HFFc6 (cell line): ENCODE data around the gene TOR1A. TPM values are rescaled to one million over a fixed set of nuclear protein-coding genes. Genes with fewer than 3 reads are reported as not detected.
A peak's percentile ranks its signal among the peaks of the same experiment; 100 is the strongest.

ENCODE experiments used
- DNase-seq: peaks from one replicate; pipeline ENCODE4 v3.0.0-alpha.2; 2018
- H3K27ac Mint-ChIP-seq: 2 replicates; pipeline ENCODE4 v1.8.0; 2020; ENCODE audit warnings: mild to moderate bottlenecking, mixed read lengths
- H3K27me3 Mint-ChIP-seq: 2 replicates; pipeline ENCODE4 v1.8.0; 2021; ENCODE audit warnings: mild to moderate bottlenecking, moderate library complexity, mixed read lengths; ENCODE audit not compliant: insufficient read depth
- H3K36me3 Mint-ChIP-seq: 2 replicates; pipeline ENCODE4 v1.8.0; 2021; ENCODE audit warnings: low read depth, mixed read lengths
- H3K4me1 Mint-ChIP-seq: 2 replicates; pipeline ENCODE4 v1.8.0; 2020; ENCODE audit warnings: low read depth, mixed read lengths
- H3K4me3 Mint-ChIP-seq: 2 replicates; pipeline ENCODE4 v1.8.0; 2020; ENCODE audit warnings: mild to moderate bottlenecking, moderate library complexity, mixed read lengths
- H3K9me3 Mint-ChIP-seq: 2 replicates; pipeline ENCODE4 v1.8.0; 2020; ENCODE audit warnings: mild to moderate bottlenecking, mixed read lengths
- CTCF ChIP-seq: fragments of 200-600 bp; sonication (generic); IDR thresholded peaks from 2 replicates; pipeline ENCODE4 v1.5.0; 2021; ENCODE audit warnings: antibody characterized with exemption, mild to moderate bottlenecking
- microRNA-seq: library from miRNA; unstranded; fragments of <30 nt; microRNA quantifications from one replicate; pipeline ENCODE4, GENCODE V29; 2019
- total RNA-seq, 6 experiments: library from RNA; stranded (reverse); fragmentation: NEBNext Ultra II Directional; extraction: Animal tissue kit (Norgen Biotek cat#: 25700); gene quantifications; 2 replicates in 1 of 6; 3 replicates in 5 of 6; pipeline ENCODE4 v1.2.3, GENCODE V29; 2021

The TOR1A gene
- total RNA-seq, 6 experiments from 2014 or later = 59.1 to 70.5 (median 67.1) TPM

- Mint-ChIP-seq H3K36me3 (no peaks in the 10 kb centered on the region), H3K27me3 (peaks cover 6% of the 10 kb centered on the region), H3K9me3 (no peaks in the 10 kb centered on the region), H3K4me3 (no peak overlapping the region), H3K4me1 (peaks cover 29% of the 10 kb centered on the region), H3K27ac (no peak overlapping the region)
- no peak for DNase-seq
- TF ChIP-seq CTCF = no peak
These were observed 58.1 kb downstream of the TOR1A start for GRCh38 chr9:129765764-129766317.

- H3K4me1 Mint-ChIP-seq = peaks cover 39% of the 10 kb centered on the region
- H3K36me3 Mint-ChIP-seq = no peaks in the 10 kb centered on the region
- peak overlapping the region; percentile 77 for H3K4me3 Mint-ChIP-seq
- H3K27me3 Mint-ChIP-seq = peaks cover 4% of the 10 kb centered on the region
- peak overlapping the region; percentile 99 for H3K27ac Mint-ChIP-seq
- no peaks in the 10 kb centered on the region for H3K9me3 Mint-ChIP-seq
- peak; percentile 18 for DNase-seq
- no peak for TF ChIP-seq CTCF
These were observed 60.7 kb downstream of the TOR1A start for GRCh38 chr9:129762985-129763926.

Small RNA genes within 50 kb of the gene (microRNA-seq; reads per million reads assigned to microRNA genes)
- gene MIR6855 = not detected

Other genes starting within 250 kb of the TOR1A start
- under 1 TPM in 2 of 6 experiments, not detected in 4; 0.14 to 0.20 TPM for gene C9orf50, start 203.0 kb downstream of the TOR1A start, total RNA-seq
- gene NTMT1, start 198.0 kb downstream of the TOR1A start, total RNA-seq = 10 to 100 TPM; 81.6 to 90.0 (median 87.7) TPM
- 10 to 100 TPM; 28.9 to 33.1 (median 30.6) TPM for gene ASB6, start 182.0 kb downstream of the TOR1A start, total RNA-seq
- gene PRRX2, start 158.5 kb downstream of the TOR1A start, total RNA-seq = 100 to 1,000 TPM in 4 of 6 experiments, 10 to 100 TPM in 2; 34.0 to 113 (median 102) TPM
- 10 to 100 TPM; 11.3 to 29.6 (median 26.0) TPM for gene PTGES, start 71.1 kb downstream of the TOR1A start, total RNA-seq
- 10 to 100 TPM; 31.6 to 43.1 (median 36.1) TPM for gene TOR1B, start 21.0 kb downstream of the TOR1A start, total RNA-seq
- 10 to 100 TPM; 42.8 to 52.7 (median 48.5) TPM for gene C9orf78, start 11.1 kb upstream of the TOR1A start, total RNA-seq
- 10 to 100 TPM; 24.1 to 35.4 (median 26.2) TPM for gene USP20, start 11.3 kb upstream of the TOR1A start, total RNA-seq
- gene FNBP1, start 219.1 kb upstream of the TOR1A start, total RNA-seq = 10 to 100 TPM; 34.7 to 40.6 (median 35.5) TPM
- 10 to 100 TPM; 44.9 to 51.2 (median 48.5) TPM for gene GPR107, start 229.8 kb upstream of the TOR1A start, total RNA-seq